NB4 (cell line): ENCODE measurements around the gene DNAJC8.

Experiments
- MYC ChIP-seq: IDR thresholded peaks from 2 replicates; pipeline ENCODE4 v1.6.1; 2011; ENCODE audit warnings: low read depth, low read length
- POLR2A ChIP-seq: IDR thresholded peaks from 2 replicates; pipeline ENCODE4 v1.6.1; 2011; ENCODE audit warnings: mild to moderate bottlenecking; ENCODE audit not compliant: insufficient read length; ENCODE audit errors: extremely low read depth
- TF ChIP-seq, protein P1 (sequence below): IDR thresholded peaks from one replicate; pipeline ENCODE4 v1.5.1; 2012; ENCODE audit warnings: low read depth, low read length
- TF ChIP-seq, protein P2 (sequence below): IDR thresholded peaks from 2 replicates; pipeline ENCODE4 v1.6.1; 2011; ENCODE audit warnings: low read depth, low read length

DNA sequence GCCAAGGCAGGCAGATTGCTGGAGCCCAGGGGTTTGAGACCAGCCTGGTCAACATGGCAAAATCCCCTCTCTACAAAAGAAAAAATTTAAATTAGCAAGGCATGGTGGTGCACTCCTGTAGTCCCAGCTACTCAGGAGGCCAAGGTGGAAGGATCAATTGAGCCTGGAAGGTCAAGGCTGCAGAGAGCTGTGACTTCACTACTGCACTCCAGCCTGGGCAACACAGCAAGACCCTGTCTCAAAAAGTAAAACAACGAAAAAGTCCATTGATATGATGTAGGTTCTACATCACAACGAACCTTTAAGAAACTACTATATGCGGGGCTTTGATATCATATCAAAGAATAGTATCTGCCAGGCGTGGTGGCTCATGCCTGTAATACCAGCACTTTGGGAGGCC lies 77.2 kb downstream of the DNAJC8 start:
- TF ChIP-seq, protein P1, sequence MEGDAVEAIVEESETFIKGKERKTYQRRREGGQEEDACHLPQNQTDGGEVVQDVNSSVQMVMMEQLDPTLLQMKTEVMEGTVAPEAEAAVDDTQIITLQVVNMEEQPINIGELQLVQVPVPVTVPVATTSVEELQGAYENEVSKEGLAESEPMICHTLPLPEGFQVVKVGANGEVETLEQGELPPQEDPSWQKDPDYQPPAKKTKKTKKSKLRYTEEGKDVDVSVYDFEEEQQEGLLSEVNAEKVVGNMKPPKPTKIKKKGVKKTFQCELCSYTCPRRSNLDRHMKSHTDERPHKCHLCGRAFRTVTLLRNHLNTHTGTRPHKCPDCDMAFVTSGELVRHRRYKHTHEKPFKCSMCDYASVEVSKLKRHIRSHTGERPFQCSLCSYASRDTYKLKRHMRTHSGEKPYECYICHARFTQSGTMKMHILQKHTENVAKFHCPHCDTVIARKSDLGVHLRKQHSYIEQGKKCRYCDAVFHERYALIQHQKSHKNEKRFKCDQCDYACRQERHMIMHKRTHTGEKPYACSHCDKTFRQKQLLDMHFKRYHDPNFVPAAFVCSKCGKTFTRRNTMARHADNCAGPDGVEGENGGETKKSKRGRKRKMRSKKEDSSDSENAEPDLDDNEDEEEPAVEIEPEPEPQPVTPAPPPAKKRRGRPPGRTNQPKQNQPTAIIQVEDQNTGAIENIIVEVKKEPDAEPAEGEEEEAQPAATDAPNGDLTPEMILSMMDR: no peak
- TF ChIP-seq POLR2A (no peak), MYC (no peak)
- TF ChIP-seq, protein P2, sequence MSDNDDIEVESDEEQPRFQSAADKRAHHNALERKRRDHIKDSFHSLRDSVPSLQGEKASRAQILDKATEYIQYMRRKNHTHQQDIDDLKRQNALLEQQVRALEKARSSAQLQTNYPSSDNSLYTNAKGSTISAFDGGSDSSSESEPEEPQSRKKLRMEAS: no peak
